ENCODE data around the gene ARHGAP10. TPM values are rescaled to one million over a fixed set of nuclear protein-coding genes. Genes with fewer than 3 reads are reported as not detected.
A peak's percentile ranks its signal among the peaks of the same experiment; 100 is the strongest.

Gene ARHGAP10
- total RNA-seq, 1 donor from 2014 or later, result 25.5 TPM

DNA sequence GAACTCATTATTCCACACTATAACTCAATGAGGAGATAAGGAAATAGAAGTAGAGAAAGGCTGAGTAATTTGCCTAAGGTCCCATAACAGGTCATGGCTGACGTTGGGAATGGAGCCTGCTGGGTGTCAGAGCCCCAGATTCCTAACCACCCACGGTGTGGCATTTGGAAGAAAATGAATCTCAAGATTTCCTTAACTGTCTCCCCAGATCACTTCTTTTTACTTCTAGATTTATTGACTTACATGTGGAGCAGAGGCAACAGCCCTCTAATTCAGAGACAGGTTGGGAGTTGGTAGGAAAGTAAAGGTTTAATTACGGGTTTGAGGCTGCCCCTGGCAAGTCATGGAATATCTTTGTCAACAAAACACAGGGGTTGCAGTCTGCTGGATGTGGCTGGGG lies 134.0 kb downstream of the ARHGAP10 start:
- H3K4me1 Mint-ChIP-seq (ENCODE audit: unreplicated experiment), result peaks cover 10% of the 10 kb centered on the region
- peak overlapping the region; percentile 33 for H3K27ac Mint-ChIP-seq
- no peaks in the 10 kb centered on the region for H3K27me3 Mint-ChIP-seq
- H3K9me3 Mint-ChIP-seq, result no peaks in the 10 kb centered on the region
- no peak for DNase-seq (ENCODE audit: extremely low spot score, unreplicated experiment)
- no peak overlapping the region for H3K4me3 Mint-ChIP-seq
- TF ChIP-seq, protein P1, sequence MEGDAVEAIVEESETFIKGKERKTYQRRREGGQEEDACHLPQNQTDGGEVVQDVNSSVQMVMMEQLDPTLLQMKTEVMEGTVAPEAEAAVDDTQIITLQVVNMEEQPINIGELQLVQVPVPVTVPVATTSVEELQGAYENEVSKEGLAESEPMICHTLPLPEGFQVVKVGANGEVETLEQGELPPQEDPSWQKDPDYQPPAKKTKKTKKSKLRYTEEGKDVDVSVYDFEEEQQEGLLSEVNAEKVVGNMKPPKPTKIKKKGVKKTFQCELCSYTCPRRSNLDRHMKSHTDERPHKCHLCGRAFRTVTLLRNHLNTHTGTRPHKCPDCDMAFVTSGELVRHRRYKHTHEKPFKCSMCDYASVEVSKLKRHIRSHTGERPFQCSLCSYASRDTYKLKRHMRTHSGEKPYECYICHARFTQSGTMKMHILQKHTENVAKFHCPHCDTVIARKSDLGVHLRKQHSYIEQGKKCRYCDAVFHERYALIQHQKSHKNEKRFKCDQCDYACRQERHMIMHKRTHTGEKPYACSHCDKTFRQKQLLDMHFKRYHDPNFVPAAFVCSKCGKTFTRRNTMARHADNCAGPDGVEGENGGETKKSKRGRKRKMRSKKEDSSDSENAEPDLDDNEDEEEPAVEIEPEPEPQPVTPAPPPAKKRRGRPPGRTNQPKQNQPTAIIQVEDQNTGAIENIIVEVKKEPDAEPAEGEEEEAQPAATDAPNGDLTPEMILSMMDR (conservative IDR thresholded peaks at IDR 0.05), result no peak
- peaks cover 4% of the 10 kb centered on the region for H3K36me3 Mint-ChIP-seq

DNA sequence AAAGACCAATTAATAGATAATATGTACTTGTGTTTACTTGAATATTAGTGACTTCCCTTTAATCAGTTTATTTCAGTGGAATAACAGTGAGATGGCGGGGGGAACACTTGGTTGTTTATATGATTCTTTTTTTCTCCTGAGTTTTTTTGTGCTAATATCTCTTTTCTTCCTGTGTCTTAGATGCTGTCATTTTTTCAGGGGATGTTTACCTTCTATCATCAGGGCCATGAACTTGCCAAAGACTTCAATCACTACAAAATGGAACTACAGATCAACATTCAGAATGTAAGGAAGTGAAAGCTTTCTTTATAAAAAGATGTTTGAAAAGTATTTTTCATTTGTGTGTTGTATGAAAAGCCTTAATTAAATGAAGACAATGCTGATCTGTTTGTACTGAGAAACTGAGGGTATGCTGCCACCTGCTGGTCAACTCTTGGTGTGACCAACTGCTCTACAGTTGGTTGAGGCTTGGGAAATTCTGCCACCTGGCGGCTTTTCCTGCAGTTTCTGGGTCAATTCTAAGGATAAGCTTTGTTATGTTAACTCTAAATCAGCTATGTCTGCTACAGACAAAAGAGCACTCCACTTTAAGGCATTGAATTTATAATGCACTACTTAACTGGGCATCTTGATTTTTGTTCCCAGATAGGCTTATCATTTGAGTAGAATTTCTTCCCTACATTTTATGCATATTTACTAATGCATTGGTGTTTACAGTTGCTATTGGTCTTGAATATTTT lies 134.8 kb downstream of the ARHGAP10 start:
- peak overlapping the region; percentile 29 for H3K27ac Mint-ChIP-seq
- no peaks in the 10 kb centered on the region for H3K27me3 Mint-ChIP-seq
- H3K9me3 Mint-ChIP-seq, result no peaks in the 10 kb centered on the region
- H3K4me1 Mint-ChIP-seq (ENCODE audit: unreplicated experiment), result peaks cover 10% of the 10 kb centered on the region
- DNase-seq (ENCODE audit: extremely low spot score, unreplicated experiment), result peak; percentile 91
- TF ChIP-seq, protein P1 (conservative IDR thresholded peaks at IDR 0.05), result peak; percentile 100
- no peak overlapping the region for H3K4me3 Mint-ChIP-seq
- H3K36me3 Mint-ChIP-seq, result peaks cover 4% of the 10 kb centered on the region

DNA sequence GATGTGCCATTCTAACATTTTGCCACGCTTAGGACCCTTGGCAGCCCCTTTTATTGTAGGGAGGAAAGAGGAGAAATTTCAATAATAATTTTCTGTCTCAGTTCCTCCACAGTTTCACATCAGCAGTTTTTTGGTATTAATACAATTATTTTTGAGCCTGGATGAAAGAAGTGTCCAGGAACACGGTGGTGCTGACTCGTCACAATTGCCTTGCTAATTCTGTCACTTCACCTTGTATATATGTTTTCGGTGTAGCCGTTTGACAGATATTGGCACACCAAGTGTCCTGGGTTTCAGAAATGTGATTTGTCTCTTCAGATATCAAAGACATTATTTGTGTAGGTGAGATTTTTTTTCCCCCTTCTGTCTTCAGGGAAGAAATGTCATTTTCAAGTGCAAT lies 142.2 kb downstream of the ARHGAP10 start:
- TF ChIP-seq, protein P1 (conservative IDR thresholded peaks at IDR 0.05), result no peak
- Mint-ChIP-seq H3K27ac (no peak overlapping the region), H3K4me1 (ENCODE audit: unreplicated experiment) (no peaks in the 10 kb centered on the region), H3K36me3 (peaks cover 20% of the 10 kb centered on the region), H3K27me3 (no peaks in the 10 kb centered on the region), H3K9me3 (no peaks in the 10 kb centered on the region), H3K4me3 (no peak overlapping the region)
- no peak for DNase-seq (ENCODE audit: extremely low spot score, unreplicated experiment)

DNA sequence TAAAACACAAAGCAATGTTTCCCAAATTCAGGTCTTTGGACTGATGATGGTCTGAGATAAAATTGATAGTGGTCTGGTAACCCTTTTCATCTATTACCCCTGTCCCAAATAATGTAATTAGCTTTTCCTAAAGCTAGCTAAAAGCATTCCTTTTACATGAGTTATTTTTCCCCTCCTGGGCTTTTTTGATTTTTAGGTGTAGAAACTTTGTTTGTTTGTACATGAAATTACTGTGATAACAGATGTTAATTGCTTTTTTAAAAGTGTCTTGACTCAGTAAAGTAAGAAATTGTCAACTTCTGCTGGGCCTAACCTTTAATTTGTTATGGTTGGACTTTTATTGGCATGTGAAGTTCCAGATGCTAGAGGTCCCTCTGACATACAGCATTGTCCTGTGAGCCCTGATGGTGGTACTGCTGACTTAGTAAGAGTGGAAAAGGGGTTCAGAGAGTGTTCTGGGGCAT lies 145.5 kb downstream of the ARHGAP10 start:
- H3K27ac Mint-ChIP-seq, result no peak overlapping the region
- no peaks in the 10 kb centered on the region for H3K27me3 Mint-ChIP-seq
- H3K36me3 Mint-ChIP-seq, result peaks cover 35% of the 10 kb centered on the region
- H3K4me3 Mint-ChIP-seq, result no peak overlapping the region
- no peaks in the 10 kb centered on the region for H3K9me3 Mint-ChIP-seq
- H3K4me1 Mint-ChIP-seq (ENCODE audit: unreplicated experiment), result no peaks in the 10 kb centered on the region
- DNase-seq (ENCODE audit: extremely low spot score, unreplicated experiment), result no peak
- TF ChIP-seq, protein P1 (conservative IDR thresholded peaks at IDR 0.05), result no peak

DNA sequence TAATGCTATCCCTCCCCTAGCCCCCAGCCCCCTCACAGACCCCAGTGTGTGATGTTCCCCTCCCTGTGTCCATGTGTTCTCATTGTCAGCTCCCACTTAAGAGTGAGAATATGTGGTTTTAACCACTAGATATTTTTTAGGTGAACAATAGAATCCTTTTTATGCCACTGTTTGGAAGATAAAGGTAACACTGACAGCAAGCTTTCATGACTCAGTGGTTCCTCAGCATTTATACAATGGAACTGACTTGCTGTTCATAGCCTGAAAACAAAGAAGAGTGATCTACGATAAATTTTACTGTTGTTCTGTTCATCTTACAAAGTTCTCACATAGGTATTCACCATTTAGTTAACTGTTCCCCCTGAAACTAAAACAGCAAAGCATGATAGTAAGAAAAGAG lies 147.8 kb downstream of the ARHGAP10 start:
- no peak for DNase-seq (ENCODE audit: extremely low spot score, unreplicated experiment)
- Mint-ChIP-seq H3K4me1 (ENCODE audit: unreplicated experiment) (no peaks in the 10 kb centered on the region), H3K4me3 (no peak overlapping the region), H3K9me3 (peaks cover 2% of the 10 kb centered on the region), H3K27ac (no peak overlapping the region), H3K27me3 (no peaks in the 10 kb centered on the region), H3K36me3 (peaks cover 49% of the 10 kb centered on the region)
- TF ChIP-seq, protein P1 (conservative IDR thresholded peaks at IDR 0.05), result no peak
